ENCODE data around the gene ATRAID. TPM values are rescaled to one million over a fixed set of nuclear protein-coding genes. Genes with fewer than 3 reads are reported as not detected.

Gene ATRAID
- total RNA-seq, 2 donors from 2014 or later = 101 to 140 TPM

- H3K4me1 Mint-ChIP-seq = peaks cover 16% of the 10 kb centered on the region
- Histone ChIP-seq H3K36me3 (ENCODE audit: control insufficient read depth, insufficient read depth, low read length) (peaks cover 80% of the 10 kb centered on the region), H3K4me3 (ENCODE audit: low read length) (no peak overlapping the region), H3K27me3 (ENCODE audit: control insufficient read depth, insufficient read depth, low read length, poor library complexity, severe bottlenecking) (no peaks in the 10 kb centered on the region), H3K27ac (ENCODE audit: low read depth, low read length) (no peak overlapping the region), H3K9ac (ENCODE audit: extremely low read depth, low read length, poor library complexity, severe bottlenecking) (no peak overlapping the region), H3K9me3 (ENCODE audit: control insufficient read depth, low read length) (no peaks in the 10 kb centered on the region), H3K4me1 (ENCODE audit: control insufficient read depth, insufficient read depth, low read length) (no peaks in the 10 kb centered on the region)
- H3K9me3 Mint-ChIP-seq = no peaks in the 10 kb centered on the region
- DNase-seq = no peak
- no peak overlapping the region for H3K27ac Mint-ChIP-seq
- H3K36me3 Mint-ChIP-seq (ENCODE audit: low read depth) = peaks cover 78% of the 10 kb centered on the region
- no peak for TF ChIP-seq CTCF (conservative IDR thresholded peaks at IDR 0.05)
- WGBS, 2 experiments (ENCODE audit: insufficient coverage in 1 of 2, insufficient read length in 1 of 2) = 94 to 95% methylated on average over 5 of the region's 5 CpGs
- H3K27me3 Mint-ChIP-seq (ENCODE audit: insufficient read depth) = no peaks in the 10 kb centered on the region
- no peak overlapping the region for H3K4me3 Mint-ChIP-seq
Observed at GRCh38 chr2:27222407-27222806, 10.6 kb downstream of the ATRAID start.

DNA sequence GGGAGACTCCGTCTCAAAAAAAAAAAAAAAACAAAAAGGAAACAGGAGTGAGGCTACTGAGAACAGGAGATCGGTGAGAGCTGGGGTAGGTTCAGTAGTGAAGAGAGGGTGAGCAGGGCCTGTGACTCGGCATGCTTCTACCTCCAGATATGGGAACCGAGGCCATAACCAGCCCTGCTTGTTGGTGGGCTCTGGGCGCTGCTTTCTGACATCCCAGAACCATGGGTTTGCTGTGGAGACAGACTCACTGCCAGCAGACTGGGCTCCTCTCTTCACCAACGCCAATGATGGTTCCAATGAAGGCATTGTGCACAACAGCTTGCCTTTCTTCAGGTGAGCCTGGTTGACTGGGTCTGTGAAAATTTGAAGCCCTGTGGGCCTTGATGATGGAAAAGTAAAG lies 11.6 kb downstream of the ATRAID start:
- Mint-ChIP-seq H3K36me3 (ENCODE audit: low read depth) (peaks cover 85% of the 10 kb centered on the region), H3K27me3 (ENCODE audit: insufficient read depth) (no peaks in the 10 kb centered on the region), H3K4me1 (peaks cover 9% of the 10 kb centered on the region), H3K9me3 (no peaks in the 10 kb centered on the region), H3K27ac (no peak overlapping the region), H3K4me3 (no peak overlapping the region)
- Histone ChIP-seq H3K4me1 (ENCODE audit: control insufficient read depth, insufficient read depth, low read length) (no peaks in the 10 kb centered on the region), H3K36me3 (ENCODE audit: control insufficient read depth, insufficient read depth, low read length) (peaks cover 90% of the 10 kb centered on the region), H3K27ac (ENCODE audit: low read depth, low read length) (no peak overlapping the region), H3K27me3 (ENCODE audit: control insufficient read depth, insufficient read depth, low read length, poor library complexity, severe bottlenecking) (no peaks in the 10 kb centered on the region), H3K9ac (ENCODE audit: extremely low read depth, low read length, poor library complexity, severe bottlenecking) (no peak overlapping the region), H3K9me3 (ENCODE audit: control insufficient read depth, low read length) (no peaks in the 10 kb centered on the region), H3K4me3 (ENCODE audit: low read length) (no peak overlapping the region)
- no peak for DNase-seq
- WGBS, 2 experiments (ENCODE audit: insufficient coverage in 1 of 2, insufficient read length in 1 of 2) = 96 to 97% methylated on average over 6 of the region's 6 CpGs
- TF ChIP-seq CTCF (conservative IDR thresholded peaks at IDR 0.05) = no peak

DNA sequence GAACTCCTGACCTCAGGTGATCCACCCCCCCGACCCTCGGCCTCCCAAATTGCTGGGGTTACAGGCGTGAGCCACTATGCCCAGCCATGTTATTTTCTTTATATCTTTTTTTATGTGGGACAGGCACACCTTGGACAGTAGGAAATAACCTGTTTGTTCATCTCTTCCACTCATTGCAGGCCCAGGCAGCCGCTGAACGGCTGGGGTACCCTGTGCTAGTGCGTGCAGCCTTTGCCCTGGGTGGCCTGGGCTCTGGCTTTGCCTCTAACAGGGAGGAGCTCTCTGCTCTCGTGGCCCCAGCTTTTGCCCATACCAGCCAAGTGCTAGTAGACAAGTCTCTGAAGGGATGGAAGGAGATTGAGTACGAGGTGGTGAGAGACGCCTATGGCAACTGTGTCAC lies 13.7 kb downstream of the ATRAID start:
- Mint-ChIP-seq H3K4me3 (no peak overlapping the region), H3K27me3 (ENCODE audit: insufficient read depth) (no peaks in the 10 kb centered on the region), H3K4me1 (no peaks in the 10 kb centered on the region), H3K9me3 (no peaks in the 10 kb centered on the region), H3K27ac (no peak overlapping the region), H3K36me3 (ENCODE audit: low read depth) (peaks cover 78% of the 10 kb centered on the region)
- WGBS, 2 experiments (ENCODE audit: insufficient coverage in 1 of 2, insufficient read length in 1 of 2) = 91% methylated on average over 4 to 9 of the region's 9 CpGs
- no peak overlapping the region for H3K9ac ChIP-seq (ENCODE audit: extremely low read depth, low read length, poor library complexity, severe bottlenecking)
- no peaks in the 10 kb centered on the region for H3K9me3 ChIP-seq (ENCODE audit: control insufficient read depth, low read length)
- TF ChIP-seq CTCF (conservative IDR thresholded peaks at IDR 0.05) = no peak
- no peak overlapping the region for H3K4me3 ChIP-seq (ENCODE audit: low read length)
- peaks cover 87% of the 10 kb centered on the region for H3K36me3 ChIP-seq (ENCODE audit: control insufficient read depth, insufficient read depth, low read length)
- no peaks in the 10 kb centered on the region for H3K27me3 ChIP-seq (ENCODE audit: control insufficient read depth, insufficient read depth, low read length, poor library complexity, severe bottlenecking)
- no peak overlapping the region for H3K27ac ChIP-seq (ENCODE audit: low read depth, low read length)
- no peaks in the 10 kb centered on the region for H3K4me1 ChIP-seq (ENCODE audit: control insufficient read depth, insufficient read depth, low read length)
- DNase-seq = no peak

All from endodermal cell (in vitro differentiated cells).